ENCODE data around the gene COL6A5.

GRCh38 chr3:130378677-130379191 is 33.3 kb downstream of the COL6A5 start:
- TF ChIP-seq SUZ12 (IDR thresholded peaks at IDR 0.05; ENCODE audit: extremely low read depth, insufficient read depth, insufficient read length) = no peak
- TF ChIP-seq ZNF274 (IDR thresholded peaks at IDR 0.05; ENCODE audit: low read depth, low read length) = no peak
- no peak for TF ChIP-seq YY1 (IDR thresholded peaks at IDR 0.05; ENCODE audit: insufficient read depth, insufficient read length)

Data from NT2/D1 (cell line).